ENCODE data around the gene AHSG.

- TF ChIP-seq CTCF (IDR thresholded peaks at IDR 0.05) (no peak), POLR2AphosphoS5 (IDR thresholded peaks at IDR 0.05) (no peak)
Measured at GRCh38 chr3:186603159-186603558, 9.7 kb upstream of the AHSG start.

Measured in prostate gland (tissue), 2 donors.